HG02973 (cell line): ENCODE results near the gene USP51.
A peak's percentile ranks its signal among the peaks of the same experiment; 100 is the strongest.
"Not testable (repeated sequence)": the region's sequence is repeated elsewhere in the genome, so short reads cannot be mapped to it uniquely, and the experiment has no call there.

Source experiments
- ATAC-seq: cut with Tn5 transposase; IDR thresholded peaks from one replicate; pipeline ENCODE4 v1.9.1; 2021; ENCODE audit warnings: moderate library complexity; ENCODE audit not compliant: unreplicated experiment

The USP51 gene

DNA sequence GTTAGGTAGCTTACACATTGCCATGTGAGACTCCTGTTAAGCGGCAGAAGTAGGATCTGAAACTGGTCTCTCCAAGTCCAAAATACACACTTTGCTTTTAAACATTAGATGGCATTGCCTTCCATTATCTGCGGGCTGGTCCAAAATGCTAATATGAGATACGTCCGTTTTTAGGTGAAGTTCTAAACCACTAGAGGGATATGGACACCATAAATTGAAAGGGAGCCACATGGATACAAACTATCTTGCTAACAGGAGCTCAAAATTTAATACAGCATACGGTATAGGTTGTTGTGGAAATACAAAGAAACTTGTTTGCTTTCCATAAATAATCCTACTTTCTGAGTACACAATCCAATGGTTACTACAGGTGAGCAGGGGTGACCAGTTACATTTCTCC is 23.9 kb downstream of the USP51 start:
- not testable (repeated sequence) for ATAC-seq

DNA sequence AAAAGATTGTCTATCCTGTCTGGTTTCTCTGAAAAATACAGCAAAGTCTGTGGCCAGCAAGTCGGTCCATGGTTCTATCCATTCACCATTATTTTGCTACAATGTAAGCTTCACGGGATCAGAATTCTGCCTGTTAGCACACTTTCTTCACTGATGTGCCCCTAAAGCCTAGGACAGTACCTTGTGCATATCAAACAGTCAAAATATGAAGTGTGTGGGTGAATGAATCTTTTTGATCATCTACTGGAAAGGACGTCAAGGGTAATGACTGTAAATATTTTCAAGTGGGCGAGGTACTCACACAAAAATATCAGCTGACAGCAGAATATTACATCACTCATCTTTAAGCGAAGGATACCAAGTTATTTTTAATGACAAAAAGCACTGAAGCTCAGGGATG is 24.5 kb downstream of the USP51 start:
- not testable (repeated sequence) for ATAC-seq

DNA sequence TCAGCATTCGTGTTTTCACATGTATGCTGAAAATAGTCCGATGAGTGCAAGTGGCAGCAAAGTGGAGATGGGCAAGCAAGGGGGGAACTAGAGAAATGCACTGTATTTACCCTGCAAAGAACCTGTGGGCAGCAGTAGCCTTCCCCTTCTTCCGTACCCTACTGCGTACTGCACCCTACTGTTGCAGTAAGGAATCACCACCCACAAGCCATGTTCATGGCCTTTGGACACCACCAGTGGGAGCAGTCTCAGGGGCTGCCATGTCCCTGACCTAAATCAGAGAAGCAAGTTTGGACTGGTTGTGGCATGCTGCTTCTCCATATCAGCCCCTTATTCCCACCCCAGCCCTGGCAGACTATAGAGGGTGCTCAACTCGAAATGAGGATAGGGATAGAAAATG is 25.6 kb downstream of the USP51 start:
- not testable (repeated sequence) for ATAC-seq

DNA sequence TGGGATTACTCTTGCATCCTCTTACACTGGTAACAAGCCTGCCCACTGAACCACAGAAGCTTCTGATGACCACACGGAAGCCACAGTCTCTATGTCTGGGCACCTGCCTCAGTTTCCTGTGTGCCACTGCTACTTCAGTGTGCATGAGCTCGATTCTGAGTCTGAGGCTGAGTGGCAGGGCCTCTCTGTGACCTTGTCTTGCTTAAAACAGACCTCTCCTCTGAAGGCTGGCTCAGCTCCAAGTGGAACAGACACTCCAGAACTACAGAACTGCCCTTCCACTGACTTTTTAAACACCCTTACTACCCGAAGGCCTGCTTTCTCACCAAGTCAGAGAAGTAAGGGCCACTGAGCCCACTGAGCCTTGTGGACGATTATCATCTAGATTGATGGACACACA is 29.7 kb downstream of the USP51 start:
- ATAC-seq = not testable (repeated sequence)

DNA sequence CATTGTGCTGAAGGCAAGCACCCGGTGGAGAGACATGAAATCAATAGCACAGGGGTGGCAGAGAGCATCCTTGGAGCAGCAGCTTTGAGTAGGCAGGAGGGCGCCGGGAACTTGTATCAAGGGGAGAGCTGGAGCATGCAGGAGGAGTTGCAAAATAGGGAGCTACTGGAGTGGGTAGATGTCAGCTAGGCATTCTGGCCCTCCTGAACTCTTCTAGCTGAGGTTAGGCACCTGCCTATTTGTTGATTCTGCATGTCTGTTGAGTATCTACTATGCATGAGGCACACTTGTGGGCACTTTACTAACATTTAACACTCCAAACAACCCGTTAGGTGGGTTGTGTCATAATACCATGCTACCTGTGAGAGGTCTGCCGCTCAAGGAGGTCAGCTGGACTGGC is 30.2 kb downstream of the USP51 start:
- not testable (repeated sequence) for ATAC-seq

DNA sequence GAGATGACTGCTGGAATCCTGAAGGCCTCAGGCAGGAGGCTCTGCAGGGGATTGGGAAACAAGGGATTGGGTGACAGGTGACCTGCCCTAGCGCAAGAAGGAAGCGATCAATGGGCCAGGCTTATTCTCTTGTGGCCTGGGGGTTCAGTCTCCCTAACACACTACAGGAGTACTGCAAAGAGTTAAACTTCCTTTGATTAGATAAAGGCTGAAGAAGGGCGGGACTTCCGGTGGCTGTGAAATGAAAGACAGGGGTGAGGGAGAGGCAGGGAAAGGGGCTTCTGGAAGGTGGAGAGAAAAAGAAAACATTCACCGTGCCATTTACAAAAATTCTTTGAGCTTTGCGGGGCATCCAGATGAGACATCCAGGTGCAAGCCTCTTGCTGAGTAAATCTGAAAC is 33.9 kb downstream of the USP51 start:
- ATAC-seq = not testable (repeated sequence)

DNA sequence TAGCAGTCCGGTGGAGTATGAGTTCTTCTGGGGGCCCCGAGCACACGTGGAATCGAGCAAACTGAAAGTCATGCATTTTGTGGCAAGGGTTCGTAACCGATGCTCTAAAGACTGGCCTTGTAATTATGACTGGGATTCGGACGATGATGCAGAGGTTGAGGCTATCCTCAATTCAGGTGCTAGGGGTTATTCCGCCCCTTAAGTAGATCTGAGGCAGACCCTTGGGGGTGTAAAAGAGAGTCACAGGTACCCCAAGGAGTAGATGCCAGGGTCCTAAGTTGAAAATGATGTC is 36.9 kb downstream of the USP51 start:
- ATAC-seq = no peak

DNA sequence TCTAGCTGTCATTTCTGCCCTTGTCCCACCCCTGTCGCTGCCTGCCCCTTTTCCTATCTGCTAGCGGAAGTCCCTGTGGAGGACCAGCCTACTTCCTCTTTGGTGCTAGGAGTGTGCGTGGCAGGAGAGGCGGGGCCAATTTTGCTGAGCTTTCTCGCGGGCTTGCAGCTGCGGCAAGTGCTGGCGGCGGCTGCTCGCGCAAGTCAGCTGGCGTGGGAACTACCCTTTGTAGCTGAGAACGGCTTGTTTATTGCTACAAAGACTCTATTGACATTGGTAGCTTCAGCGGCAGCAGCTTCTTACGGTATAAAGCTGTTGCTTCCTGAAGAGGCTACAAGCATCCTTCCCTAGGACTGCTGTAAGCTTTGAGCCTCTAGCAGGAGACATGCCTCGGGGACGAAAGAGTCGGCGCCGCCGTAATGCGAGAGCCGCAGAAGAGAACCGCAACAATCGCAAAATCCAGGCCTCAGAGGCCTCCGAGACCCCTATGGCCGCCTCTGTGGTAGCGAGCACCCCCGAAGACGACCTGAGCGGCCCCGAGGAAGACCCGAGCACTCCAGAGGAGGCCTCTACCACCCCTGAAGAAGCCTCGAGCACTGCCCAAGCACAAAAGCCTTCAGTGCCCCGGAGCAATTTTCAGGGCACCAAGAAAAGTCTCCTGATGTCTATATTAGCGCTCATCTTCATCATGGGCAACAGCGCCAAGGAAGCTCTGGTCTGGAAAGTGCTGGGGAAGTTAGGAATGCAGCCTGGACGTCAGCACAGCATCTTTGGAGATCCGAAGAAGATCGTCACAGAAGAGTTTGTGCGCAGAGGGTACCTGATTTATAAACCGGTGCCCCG is 37.4 kb downstream of the USP51 start, which contains the start of gene MAGEH1:
Gene MAGEH1 (plus strand): TSS at position 138 of the 843 bp plus-strand sequence. CDS start 248 bp downstream, at position 386.
- peak; percentile 98 for ATAC-seq

DNA sequence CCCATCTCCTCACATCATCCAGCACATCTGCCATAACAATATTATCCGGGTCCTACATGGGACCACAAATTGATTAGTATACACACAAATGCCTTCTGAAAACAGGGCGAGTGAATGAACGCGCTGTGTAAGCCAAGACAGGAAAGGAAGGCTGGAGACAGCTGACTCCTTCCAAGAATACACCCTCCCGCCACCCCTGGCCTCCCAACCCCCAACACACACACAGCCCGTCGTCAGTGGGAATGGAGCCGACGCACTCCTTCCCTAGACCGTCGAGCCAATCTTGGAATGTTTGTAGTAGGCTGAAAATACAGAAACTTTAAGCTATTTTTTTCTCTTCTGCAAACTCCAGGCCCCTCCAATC is 38.0 kb downstream of the USP51 start:
- peak; percentile 27 for ATAC-seq

DNA sequence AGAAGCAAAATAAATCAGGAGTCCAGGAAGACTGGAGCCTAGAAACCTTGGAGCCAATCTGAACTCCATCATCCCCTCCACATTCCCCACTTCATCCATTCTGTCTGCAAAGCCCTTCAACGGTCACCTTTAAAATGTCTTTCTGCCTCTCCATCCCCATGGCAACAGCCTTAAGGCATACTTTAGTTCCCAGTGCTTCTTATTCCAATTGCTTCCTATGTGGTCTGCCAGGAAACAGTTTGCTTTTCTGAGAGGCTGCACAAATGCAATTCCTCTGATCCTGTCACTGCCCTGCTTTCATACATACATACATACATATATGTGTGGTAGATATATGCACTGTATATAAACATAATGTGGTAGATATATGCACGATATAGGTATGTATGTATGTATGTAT is 38.5 kb downstream of the USP51 start:
- no peak for ATAC-seq

DNA sequence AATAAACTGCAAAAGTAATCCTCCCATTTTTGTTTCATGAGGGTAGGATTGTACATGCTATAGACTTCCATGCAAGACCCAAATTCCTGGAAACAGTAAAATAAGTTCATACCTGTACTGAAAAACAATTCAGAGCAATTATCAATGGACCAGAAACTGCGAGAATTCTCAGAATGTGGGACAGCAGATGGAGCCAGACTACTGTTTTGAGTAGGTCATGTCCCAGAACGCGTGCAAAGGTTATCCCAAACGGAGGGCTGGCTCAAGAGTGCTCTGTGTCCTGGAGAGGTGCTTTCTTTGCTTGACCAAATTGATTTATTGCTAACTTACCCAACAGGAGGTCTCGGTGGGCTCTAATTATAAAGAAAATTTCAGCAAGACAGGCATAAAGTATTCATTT is 39.4 kb downstream of the USP51 start:
- ATAC-seq = no peak

DNA sequence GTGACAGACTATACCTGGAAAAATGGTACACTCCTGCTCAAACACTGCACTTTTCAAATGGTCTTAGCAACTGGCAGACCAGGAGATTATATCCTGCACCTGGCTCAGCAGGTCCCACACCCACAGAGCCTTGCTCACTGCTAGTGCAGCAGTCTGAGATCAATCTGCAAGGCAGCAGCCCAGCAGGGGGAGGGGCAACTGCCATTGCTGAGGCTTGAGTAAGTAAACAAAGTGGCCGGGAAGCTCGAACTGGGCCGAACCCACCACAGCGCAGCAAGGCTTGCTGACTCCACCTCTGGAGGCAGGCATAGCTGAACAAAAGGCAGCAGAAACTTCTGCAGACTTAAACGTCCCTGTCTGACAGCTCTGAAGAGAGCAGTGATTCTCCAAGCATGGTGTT is 46.2 kb downstream of the USP51 start:
- not testable (repeated sequence) for ATAC-seq
